OCI-LY1 (cell line): ENCODE results near the gene C11orf65.
"Not testable (repeated sequence)": the region's sequence is repeated elsewhere in the genome, so short reads cannot be mapped to it uniquely, and the experiment has no call there.

Source experiments
- H2AFZ ChIP-seq: fragments of 200-600 bp; sonication (generic), shearing (Covaris generic); 2 replicates; pipeline ENCODE4 v1.6.0; 2014; ENCODE audit warnings: antibody characterized with exemption, mild to moderate bottlenecking, low read length
- H3F3A ChIP-seq: fragments of 200-600 bp; sonication (generic), shearing (Covaris generic); 2 replicates; pipeline ENCODE4 v1.6.0; 2014; ENCODE audit warnings: mild to moderate bottlenecking, antibody characterized with exemption, low read length, moderate library complexity; ENCODE audit not compliant: insufficient read depth
- H3K27ac ChIP-seq: fragments of 200-600 bp; sonication (generic); 2 replicates; pipeline ENCODE4 v1.5.1; 2014; ENCODE audit warnings: low read length, mixed run types, mild to moderate bottlenecking, low read depth; ENCODE audit not compliant: poor library complexity, severe bottlenecking
- H3K27me3 ChIP-seq: fragments of 200-600 bp; sonication (generic); 2 replicates; pipeline ENCODE4 v1.6.0; 2014; ENCODE audit warnings: antibody characterized with exemption, mild to moderate bottlenecking, low read length, moderate library complexity; ENCODE audit not compliant: insufficient read depth
- H3K36me3 ChIP-seq: fragments of 200-600 bp; sonication (generic); 2 replicates; pipeline ENCODE4 v1.6.1; 2014; ENCODE audit warnings: mild to moderate bottlenecking, antibody characterized with exemption, low read length, moderate library complexity, mixed read lengths; ENCODE audit not compliant: insufficient read depth
- H3K4me1 ChIP-seq: fragments of 200-600 bp; sonication (generic); 2 replicates; pipeline ENCODE4 v1.5.1; 2014; ENCODE audit warnings: mild to moderate bottlenecking, low read length, moderate library complexity; ENCODE audit not compliant: insufficient read depth, severe bottlenecking
- H3K4me2 ChIP-seq: fragments of 200-600 bp; sonication (generic), shearing (Covaris generic); 2 replicates; pipeline ENCODE4 v1.6.1; 2014; ENCODE audit warnings: low read length
- H3K4me3 ChIP-seq: fragments of 200-600 bp; sonication (generic); 2 replicates; pipeline ENCODE4 v1.5.1; 2014; ENCODE audit warnings: low read length, low read depth, mild to moderate bottlenecking, mixed read lengths; ENCODE audit not compliant: poor library complexity, severe bottlenecking
- H3K79me2 ChIP-seq: fragments of 200-600 bp; shearing (Covaris generic); 2 replicates; pipeline ENCODE4 v1.6.1; 2016; ENCODE audit warnings: mixed run types, low read length, mixed read lengths; ENCODE audit not compliant: insufficient read depth
- H3K9ac ChIP-seq: fragments of 200-600 bp; sonication (generic), shearing (Covaris generic); 2 replicates; pipeline ENCODE4 v1.6.1; 2014; ENCODE audit warnings: mild to moderate bottlenecking, low read length, mixed read lengths
- H3K9me2 ChIP-seq: fragments of 200-600 bp; sonication (generic), shearing (Covaris generic); 2 replicates; pipeline ENCODE4 v1.6.1; 2014; ENCODE audit warnings: low read depth, mild to moderate bottlenecking, low read length, mixed read lengths
- H3K9me3 ChIP-seq: fragments of 200-600 bp; shearing (Covaris generic); 2 replicates; pipeline ENCODE4 v1.6.1; 2014; ENCODE audit warnings: low read length, mixed read lengths
- H4K20me1 ChIP-seq: fragments of 200-600 bp; sonication (generic), shearing (Covaris generic); 2 replicates; pipeline ENCODE4 v1.6.0; 2016; ENCODE audit warnings: mild to moderate bottlenecking, low read length; ENCODE audit not compliant: insufficient read depth
- EZH2 ChIP-seq: fragments of 200-600 bp; sonication (generic), shearing (Covaris generic); IDR thresholded peaks from 2 replicates; pipeline ENCODE4 v1.8.0; 2017; ENCODE audit warnings: borderline replicate concordance, mixed run types, mild to moderate bottlenecking, antibody characterized with exemption, low read length, moderate library complexity, mixed read lengths
- TF ChIP-seq, protein P1 (sequence below): fragments of 200-600 bp; sonication (generic), shearing (Covaris generic); IDR thresholded peaks from 2 replicates; pipeline ENCODE4 v1.5.1; 2017; ENCODE audit warnings: mild to moderate bottlenecking, antibody characterized with exemption, low read length, moderate library complexity, mixed read lengths

Gene C11orf65

DNA sequence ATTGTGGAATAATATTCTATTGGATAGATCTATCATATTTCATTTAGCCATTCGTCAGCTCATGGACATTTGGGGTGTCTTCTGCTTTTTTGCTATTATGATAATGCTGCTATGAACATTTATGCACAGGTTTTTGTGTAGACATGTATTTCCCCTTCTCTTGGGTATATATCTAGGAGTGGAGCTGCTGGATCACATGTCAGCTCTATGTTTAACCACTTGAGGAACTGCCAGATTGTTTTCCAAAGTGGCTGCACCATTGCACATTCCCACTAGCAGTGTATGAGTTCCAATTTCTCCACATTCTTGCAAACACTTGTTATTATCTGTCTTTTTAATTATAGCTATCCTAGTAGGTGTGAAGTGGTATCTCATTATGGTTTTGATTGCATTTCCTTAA, 75.0 kb downstream of the C11orf65 start:
- Histone ChIP-seq H3K9ac (no peak overlapping the region), H3K9me3 (no peaks in the 10 kb centered on the region), H3F3A (no peaks in the 10 kb centered on the region), H3K27ac (no peak overlapping the region), H3K27me3 (no peaks in the 10 kb centered on the region), H3K9me2 (no peaks in the 10 kb centered on the region), H3K36me3 (no peaks in the 10 kb centered on the region), H4K20me1 (no peaks in the 10 kb centered on the region), H3K4me1 (no peaks in the 10 kb centered on the region), H2AFZ (no peak overlapping the region), H3K4me3 (no peak overlapping the region), H3K79me2 (no peaks in the 10 kb centered on the region), H3K4me2 (no peak overlapping the region)
- TF ChIP-seq EZH2 = no peak
- TF ChIP-seq, protein P1, sequence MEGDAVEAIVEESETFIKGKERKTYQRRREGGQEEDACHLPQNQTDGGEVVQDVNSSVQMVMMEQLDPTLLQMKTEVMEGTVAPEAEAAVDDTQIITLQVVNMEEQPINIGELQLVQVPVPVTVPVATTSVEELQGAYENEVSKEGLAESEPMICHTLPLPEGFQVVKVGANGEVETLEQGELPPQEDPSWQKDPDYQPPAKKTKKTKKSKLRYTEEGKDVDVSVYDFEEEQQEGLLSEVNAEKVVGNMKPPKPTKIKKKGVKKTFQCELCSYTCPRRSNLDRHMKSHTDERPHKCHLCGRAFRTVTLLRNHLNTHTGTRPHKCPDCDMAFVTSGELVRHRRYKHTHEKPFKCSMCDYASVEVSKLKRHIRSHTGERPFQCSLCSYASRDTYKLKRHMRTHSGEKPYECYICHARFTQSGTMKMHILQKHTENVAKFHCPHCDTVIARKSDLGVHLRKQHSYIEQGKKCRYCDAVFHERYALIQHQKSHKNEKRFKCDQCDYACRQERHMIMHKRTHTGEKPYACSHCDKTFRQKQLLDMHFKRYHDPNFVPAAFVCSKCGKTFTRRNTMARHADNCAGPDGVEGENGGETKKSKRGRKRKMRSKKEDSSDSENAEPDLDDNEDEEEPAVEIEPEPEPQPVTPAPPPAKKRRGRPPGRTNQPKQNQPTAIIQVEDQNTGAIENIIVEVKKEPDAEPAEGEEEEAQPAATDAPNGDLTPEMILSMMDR = no peak

DNA sequence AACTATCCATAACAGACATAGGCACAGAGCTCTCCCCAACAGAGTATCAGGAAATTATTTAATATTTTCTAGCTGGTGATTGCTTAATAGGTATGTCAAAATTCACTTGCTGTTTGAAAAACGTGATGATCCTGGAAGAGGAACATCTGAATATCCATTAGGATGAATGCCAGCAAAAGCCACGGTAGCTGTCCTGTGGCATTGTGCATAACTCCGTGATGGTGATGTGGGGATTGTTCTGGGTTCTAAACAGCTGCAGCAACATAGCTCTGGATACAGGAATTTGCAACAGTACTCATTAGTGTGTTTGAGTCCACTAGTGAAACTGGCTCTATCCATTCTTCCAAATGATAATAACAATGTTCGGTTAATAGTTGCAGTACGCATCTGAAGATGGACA, 78.8 kb downstream of the C11orf65 start:
- Histone ChIP-seq H4K20me1 (no peaks in the 10 kb centered on the region), H3K4me2 (no peak overlapping the region), H3K27me3 (no peaks in the 10 kb centered on the region), H3K79me2 (no peaks in the 10 kb centered on the region), H3K9me2 (no peaks in the 10 kb centered on the region), H3K27ac (no peak overlapping the region), H3K4me3 (no peak overlapping the region), H3K9me3 (no peaks in the 10 kb centered on the region), H3K36me3 (no peaks in the 10 kb centered on the region), H3K4me1 (no peaks in the 10 kb centered on the region), H3K9ac (no peak overlapping the region), H2AFZ (no peak overlapping the region), H3F3A (no peaks in the 10 kb centered on the region)
- no peak for TF ChIP-seq EZH2
- TF ChIP-seq, protein P1 = no peak

DNA sequence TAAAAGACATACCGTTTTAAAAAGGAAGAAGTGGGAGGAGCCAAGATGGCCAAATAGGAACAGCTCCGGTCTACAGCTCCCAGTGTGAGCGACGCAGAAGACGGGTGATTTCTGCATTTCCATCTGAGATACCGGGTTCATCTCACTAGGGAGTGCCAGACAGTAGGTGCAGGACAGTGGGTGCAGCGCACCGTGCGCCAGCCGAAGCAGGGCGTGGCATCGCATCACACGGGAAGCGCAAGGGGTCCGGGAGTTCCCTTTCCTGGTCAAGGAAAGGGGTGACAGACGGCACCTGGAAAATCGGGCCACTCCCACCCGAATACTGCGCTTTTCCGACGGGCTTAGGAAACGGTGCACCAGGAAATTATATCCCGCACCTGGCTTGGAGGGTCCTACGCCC, 93.8 kb downstream of the C11orf65 start:
- H3K9ac ChIP-seq, H3K4me2 ChIP-seq, H3K4me3 ChIP-seq, H3K9me3 ChIP-seq, H3K27ac ChIP-seq, H3K27me3 ChIP-seq, H3K4me1 ChIP-seq, H2AFZ ChIP-seq, H3K79me2 ChIP-seq, H3K9me2 ChIP-seq, H4K20me1 ChIP-seq, H3F3A ChIP-seq: not testable (repeated sequence)
- H3K36me3 ChIP-seq = peaks cover 14% of the 10 kb centered on the region; the same call in 1 of the 2 replicates

DNA sequence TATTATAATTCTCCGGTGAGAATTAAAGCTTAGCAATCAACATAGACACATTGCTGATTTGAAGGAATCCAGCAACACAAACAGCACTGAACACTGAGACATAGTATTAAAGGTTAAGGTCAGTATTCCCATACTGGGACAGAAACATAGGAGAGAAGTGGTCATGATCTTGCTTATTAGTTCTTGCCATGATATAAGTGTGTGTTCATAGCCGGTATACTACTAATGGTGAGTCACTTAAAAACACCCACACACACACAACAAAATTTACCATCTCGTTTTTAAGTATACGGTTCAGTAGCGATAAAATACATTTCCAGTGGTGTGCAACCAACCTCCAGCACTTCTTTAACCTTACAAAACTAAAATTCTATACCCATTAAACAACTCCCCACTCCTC, 96.3 kb downstream of the C11orf65 start:
- Histone ChIP-seq H3K27ac (no peak overlapping the region), H3F3A (no peaks in the 10 kb centered on the region), H3K9me3 (no peaks in the 10 kb centered on the region), H3K4me2 (no peak overlapping the region), H3K9ac (no peak overlapping the region), H3K4me3 (no peak overlapping the region), H4K20me1 (no peaks in the 10 kb centered on the region), H3K27me3 (no peaks in the 10 kb centered on the region), H3K36me3 (peaks cover 30% of the 10 kb centered on the region; the same call in 1 of the 2 replicates), H2AFZ (no peak overlapping the region), H3K9me2 (no peaks in the 10 kb centered on the region), H3K79me2 (no peaks in the 10 kb centered on the region), H3K4me1 (no peaks in the 10 kb centered on the region)
- TF ChIP-seq, protein P1 = no peak
- TF ChIP-seq EZH2 = no peak
